GM12864 (cell line): Measurements from ENCODE around the gene FREM1.

Source experiments
- DNase-seq: peaks from one replicate; pipeline ENCODE4 v3.0.0-alpha.2; 2011; ENCODE audit warnings: low read depth
- H3K4me3 ChIP-seq: 2 replicates; pipeline ENCODE4 v1.5.1; 2011; ENCODE audit warnings: mild to moderate bottlenecking, low read depth, low read length, control low read depth
- TF ChIP-seq, protein P1 (sequence below): IDR thresholded peaks from 2 replicates; pipeline ENCODE4 v1.5.1; 2011; ENCODE audit warnings: low read depth, mild to moderate bottlenecking, moderate library complexity, low read length, control low read depth, inconsistent platforms; ENCODE audit errors: missing control alignments

FREM1 gene

DNA sequence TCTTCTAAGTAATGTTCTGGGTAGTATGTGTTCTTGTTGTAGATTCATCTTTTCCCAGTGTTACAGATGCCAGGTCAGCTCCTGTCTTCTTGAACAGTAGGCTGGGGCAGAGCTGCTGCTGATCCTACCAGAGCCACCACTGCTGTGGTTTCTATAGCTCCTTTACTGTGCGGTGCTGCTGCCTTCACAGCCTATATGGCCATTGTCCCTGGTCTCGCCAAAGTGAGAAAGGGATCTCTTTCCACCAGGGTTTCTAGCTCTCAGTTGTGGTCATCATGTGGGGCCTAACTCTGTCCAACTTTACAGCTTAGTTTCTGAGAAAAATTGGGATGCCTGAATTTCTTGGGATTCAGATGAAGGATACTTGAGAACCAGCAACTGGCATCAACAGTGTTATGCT, 116.8 kb downstream of the FREM1 start:
- no peak for DNase-seq
- TF ChIP-seq, protein P1, sequence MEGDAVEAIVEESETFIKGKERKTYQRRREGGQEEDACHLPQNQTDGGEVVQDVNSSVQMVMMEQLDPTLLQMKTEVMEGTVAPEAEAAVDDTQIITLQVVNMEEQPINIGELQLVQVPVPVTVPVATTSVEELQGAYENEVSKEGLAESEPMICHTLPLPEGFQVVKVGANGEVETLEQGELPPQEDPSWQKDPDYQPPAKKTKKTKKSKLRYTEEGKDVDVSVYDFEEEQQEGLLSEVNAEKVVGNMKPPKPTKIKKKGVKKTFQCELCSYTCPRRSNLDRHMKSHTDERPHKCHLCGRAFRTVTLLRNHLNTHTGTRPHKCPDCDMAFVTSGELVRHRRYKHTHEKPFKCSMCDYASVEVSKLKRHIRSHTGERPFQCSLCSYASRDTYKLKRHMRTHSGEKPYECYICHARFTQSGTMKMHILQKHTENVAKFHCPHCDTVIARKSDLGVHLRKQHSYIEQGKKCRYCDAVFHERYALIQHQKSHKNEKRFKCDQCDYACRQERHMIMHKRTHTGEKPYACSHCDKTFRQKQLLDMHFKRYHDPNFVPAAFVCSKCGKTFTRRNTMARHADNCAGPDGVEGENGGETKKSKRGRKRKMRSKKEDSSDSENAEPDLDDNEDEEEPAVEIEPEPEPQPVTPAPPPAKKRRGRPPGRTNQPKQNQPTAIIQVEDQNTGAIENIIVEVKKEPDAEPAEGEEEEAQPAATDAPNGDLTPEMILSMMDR, result no peak
- no peak overlapping the region for H3K4me3 ChIP-seq

DNA sequence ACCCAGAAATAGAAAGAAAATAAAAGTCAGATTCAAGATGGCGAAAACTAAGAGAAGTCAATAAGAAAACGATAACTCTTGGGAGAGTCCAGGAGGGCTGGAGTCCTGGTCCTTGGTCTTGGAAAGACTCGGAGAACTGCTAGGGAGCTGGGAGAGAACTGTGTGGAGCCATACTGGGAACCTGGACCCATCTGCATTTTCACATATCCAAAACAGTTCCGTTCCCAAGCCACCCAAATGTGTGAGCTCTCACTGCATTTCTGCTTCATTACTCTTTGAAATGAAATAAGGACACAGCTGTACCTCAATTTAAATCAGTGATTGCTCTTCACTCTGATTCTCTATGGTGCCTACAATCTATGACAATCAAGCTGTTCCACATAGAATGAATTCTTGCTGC, 119.6 kb downstream of the FREM1 start:
- TF ChIP-seq, protein P1, result no peak
- H3K4me3 ChIP-seq, result no peak overlapping the region
- DNase-seq, result no peak

DNA sequence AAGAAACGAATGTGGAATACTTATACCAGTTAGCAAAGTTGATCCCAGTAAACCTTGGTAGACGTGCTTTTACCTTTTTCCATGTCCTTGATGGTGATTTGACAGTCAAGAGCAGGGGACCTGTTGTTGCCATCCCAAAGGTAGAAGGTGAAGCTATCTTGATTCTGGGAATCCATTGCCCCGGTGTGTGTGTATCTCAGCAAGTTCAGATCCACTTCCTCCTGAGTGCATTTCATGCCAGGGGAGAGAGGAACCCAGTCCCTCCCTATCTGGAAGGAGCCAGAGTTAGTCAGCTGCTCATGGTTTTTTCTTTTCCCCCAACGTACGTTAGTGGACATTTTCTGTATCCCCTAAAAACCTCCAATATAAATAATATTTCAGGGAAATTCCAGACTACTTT, 121.4 kb downstream of the FREM1 start:
- H3K4me3 ChIP-seq, result no peak overlapping the region
- TF ChIP-seq, protein P1, result no peak
- DNase-seq, result no peak

DNA sequence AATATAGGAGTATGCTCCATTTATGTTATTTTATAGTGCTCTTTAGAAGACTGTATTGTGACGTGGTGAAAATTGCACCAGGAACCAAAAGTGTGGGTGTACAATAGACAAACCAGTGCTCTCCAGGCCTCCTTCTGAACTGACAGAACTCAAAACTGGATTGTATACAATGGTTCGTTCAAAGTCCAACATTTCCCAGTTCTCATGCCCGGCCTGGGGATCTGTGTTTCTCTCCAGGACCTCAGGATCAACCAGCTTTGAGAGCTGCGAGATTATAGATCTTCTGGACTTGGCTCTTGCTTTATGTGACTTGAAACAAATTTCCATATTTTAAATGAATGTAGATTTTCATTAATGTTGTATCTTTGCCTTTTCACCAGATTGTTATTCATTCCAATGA, 126.9 kb downstream of the FREM1 start:
- no peak overlapping the region for H3K4me3 ChIP-seq
- TF ChIP-seq, protein P1, result no peak
- DNase-seq, result no peak

DNA sequence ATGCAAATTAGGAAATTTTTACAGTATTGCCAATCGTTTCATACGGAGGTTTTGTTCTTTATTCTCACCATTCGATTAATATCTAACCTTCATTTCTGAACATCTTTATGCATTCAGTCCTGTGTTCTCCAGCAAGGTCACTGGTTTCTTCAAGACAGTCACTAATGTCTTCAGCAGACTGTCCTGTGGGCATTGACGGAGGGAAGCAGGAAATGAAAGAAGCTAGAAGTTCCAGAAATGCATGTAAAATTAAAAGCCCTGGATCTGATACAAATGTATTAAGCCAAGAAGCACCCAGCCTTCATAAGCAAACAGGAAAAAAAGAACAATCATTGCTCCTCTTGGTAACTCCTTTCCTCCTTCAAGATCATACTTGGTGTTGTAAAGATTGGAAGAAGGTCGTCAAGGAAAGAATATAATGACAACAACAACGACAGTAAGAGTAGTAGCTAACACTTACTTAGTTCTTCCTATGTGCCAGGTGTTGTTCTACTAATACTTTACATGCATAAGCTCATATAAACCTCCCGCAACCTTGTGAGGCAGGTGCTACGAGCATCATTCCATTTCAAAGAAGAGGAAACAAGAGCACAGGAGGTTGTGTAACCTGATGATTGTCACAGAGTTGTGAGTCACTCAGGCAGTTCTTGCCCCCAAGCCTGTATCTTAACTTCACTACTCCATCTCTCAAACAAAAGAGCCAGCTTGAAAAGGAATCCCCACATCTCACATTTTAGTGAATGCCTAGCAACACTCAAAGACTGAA, 127.8 kb downstream of the FREM1 start:
- DNase-seq, result no peak
- no peak overlapping the region for H3K4me3 ChIP-seq
- TF ChIP-seq, protein P1, result no peak

DNA sequence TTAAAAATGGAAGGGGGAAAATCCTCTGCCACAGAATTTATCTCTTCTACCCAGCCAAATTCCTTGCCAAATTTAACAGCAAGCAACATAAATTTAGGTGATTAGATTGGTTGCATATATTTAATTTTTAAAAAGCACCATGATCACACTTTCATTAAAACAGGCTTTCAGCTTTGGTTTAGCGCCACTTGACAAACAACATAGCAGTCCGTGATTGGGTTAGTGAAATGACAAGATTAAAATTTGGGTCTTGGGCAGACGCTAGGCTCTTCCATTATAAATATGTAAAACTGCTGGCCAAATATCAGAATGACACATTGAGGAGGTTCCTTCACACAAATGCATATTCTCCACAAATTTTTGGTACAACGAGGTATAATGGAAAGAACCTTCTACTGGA, 129.5 kb downstream of the FREM1 start:
- no peak overlapping the region for H3K4me3 ChIP-seq
- TF ChIP-seq, protein P1, result no peak
- DNase-seq, result no peak

DNA sequence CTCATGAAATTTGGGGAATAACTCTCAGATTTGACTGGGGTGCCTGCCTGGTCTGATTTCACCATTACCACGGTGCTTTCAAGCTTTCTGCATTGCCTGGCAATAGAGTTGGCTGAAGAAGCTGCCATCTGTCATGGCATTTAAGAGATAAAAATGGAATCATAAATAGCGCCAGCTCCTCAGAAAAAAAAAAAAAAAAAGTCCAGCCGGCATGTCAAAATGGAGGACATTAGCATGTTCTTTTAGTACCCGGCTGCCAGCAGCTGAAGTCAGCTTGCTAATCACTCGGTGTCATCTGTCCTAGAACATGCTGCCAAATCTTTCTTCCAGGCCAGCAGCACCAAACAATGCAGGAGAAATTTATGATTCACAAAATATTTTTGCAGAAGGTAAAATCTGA, 130.0 kb downstream of the FREM1 start:
- no peak overlapping the region for H3K4me3 ChIP-seq
- DNase-seq, result no peak
- TF ChIP-seq, protein P1, result no peak
